ENCODE data around the gene IPO11. TPM values are rescaled to one million over a fixed set of nuclear protein-coding genes. Genes with fewer than 3 reads are reported as not detected.
"Not testable (repeated sequence)": the region's sequence is repeated elsewhere in the genome, so short reads cannot be mapped to it uniquely, and the experiment has no call there.

Gene IPO11
- total and polyA plus RNA-seq, 2 experiments from 2014 or later: 18.7 to 64.7 TPM

DNA sequence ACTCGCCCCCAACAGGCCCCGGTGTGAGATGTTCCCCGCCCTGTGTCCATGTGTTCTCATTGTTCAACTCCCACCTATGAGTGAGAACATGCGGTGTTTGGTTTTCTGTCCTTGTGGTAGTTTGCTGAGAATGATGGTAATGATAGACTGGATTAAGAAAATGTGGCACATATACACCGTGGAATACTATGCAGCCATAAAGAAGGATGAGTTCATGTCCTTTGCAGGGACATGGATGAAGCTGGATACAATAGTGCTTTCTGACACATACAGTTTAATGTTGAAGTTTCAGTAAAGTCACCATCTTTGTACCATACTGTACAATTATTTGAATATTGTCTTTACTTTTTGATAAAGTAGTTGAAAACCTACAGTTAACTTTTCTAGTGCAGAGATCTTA lies 96.2 kb downstream of the IPO11 start:
- not testable (repeated sequence) for DNase-seq (ENCODE audit: low spot score); H3K4me3 Mint-ChIP-seq; H3K36me3 ChIP-seq (ENCODE audit: insufficient read depth); H3K4me1 Mint-ChIP-seq; H3K79me2 ChIP-seq (replicated peaks; ENCODE audit: insufficient read depth); H4K20me1 ChIP-seq (replicated peaks; ENCODE audit: insufficient read depth); H3K27ac Mint-ChIP-seq; H3K9me3 Mint-ChIP-seq; H3K4me2 ChIP-seq; H3K27ac ChIP-seq (ENCODE audit: low read depth); H2AFZ ChIP-seq; H3K27me3 ChIP-seq (ENCODE audit: insufficient read depth); ATAC-seq; H3K4me3 ChIP-seq; H3K4me1 ChIP-seq (ENCODE audit: insufficient read depth); H3F3A ChIP-seq (replicated peaks; ENCODE audit: low read depth); H3K9me2 ChIP-seq (ENCODE audit: insufficient read depth); H3K27me3 Mint-ChIP-seq (ENCODE audit: insufficient read depth, low read depth, poor library complexity)
- H3K36me3 Mint-ChIP-seq (ENCODE audit: low read depth): peaks cover 44% of the 10 kb centered on the region

DNA sequence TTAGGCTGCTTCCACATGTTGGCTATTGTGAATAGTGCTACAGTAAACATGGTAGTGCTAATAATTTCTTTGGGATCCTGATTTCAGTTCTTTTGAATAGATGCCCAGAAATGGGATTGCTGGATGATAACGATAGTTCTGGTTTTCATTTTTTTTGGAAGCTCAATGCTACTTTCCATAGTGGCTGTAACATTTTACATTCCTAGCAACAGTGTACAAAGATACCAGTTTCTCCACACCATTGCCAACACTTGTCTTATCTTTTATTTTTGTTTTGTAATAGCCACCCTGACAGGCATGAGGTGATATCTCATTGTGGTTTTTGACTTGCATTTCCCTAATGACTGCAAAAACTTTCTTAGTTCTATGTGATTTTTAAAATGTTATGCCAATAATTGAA lies 97.2 kb downstream of the IPO11 start:
- TF ChIP-seq EZH2 (IDR thresholded peaks at IDR 0.05; ENCODE audit: low read depth, unreplicated experiment) (no peak), ETS1 (IDR thresholded peaks at IDR 0.05) (no peak)
- no peak overlapping the region for H3K4me3 ChIP-seq
- no peaks in the 10 kb centered on the region for H3K4me1 Mint-ChIP-seq
- H3K9me2 ChIP-seq (ENCODE audit: insufficient read depth): no peaks in the 10 kb centered on the region
- no peak overlapping the region for H3K4me2 ChIP-seq
- H3K36me3 Mint-ChIP-seq (ENCODE audit: low read depth): peaks cover 51% of the 10 kb centered on the region
- H4K20me1 ChIP-seq (replicated peaks; ENCODE audit: insufficient read depth): no peaks in the 10 kb centered on the region
- no peak overlapping the region for H3K27ac Mint-ChIP-seq
- H2AFZ ChIP-seq: no peak overlapping the region
- H3K27me3 Mint-ChIP-seq (ENCODE audit: insufficient read depth, low read depth, poor library complexity): no peaks in the 10 kb centered on the region
- ATAC-seq (no peak), DNase-seq (ENCODE audit: low spot score) (no peak)
- H3K27ac ChIP-seq (ENCODE audit: low read depth): no peak overlapping the region
- no peaks in the 10 kb centered on the region for H3K27me3 ChIP-seq (ENCODE audit: insufficient read depth)
- peaks cover 3% of the 10 kb centered on the region; the same call in 2 of the 3 replicates for H3K9me3 Mint-ChIP-seq
- no peak overlapping the region for H3K4me3 Mint-ChIP-seq
- H3K36me3 ChIP-seq (ENCODE audit: insufficient read depth): peaks cover 6% of the 10 kb centered on the region; the same call in 1 of the 2 replicates
- no peaks in the 10 kb centered on the region for H3K4me1 ChIP-seq (ENCODE audit: insufficient read depth)
- H3K79me2 ChIP-seq (replicated peaks; ENCODE audit: insufficient read depth): no peaks in the 10 kb centered on the region
- no peaks in the 10 kb centered on the region for H3F3A ChIP-seq (replicated peaks; ENCODE audit: low read depth)

GRCh38 chr5:62513085-62513484 lies 100.5 kb downstream of the IPO11 start:
- H3K27ac ChIP-seq (ENCODE audit: low read depth); DNase-seq (ENCODE audit: low spot score); H4K20me1 ChIP-seq (replicated peaks; ENCODE audit: insufficient read depth); H3K9me3 Mint-ChIP-seq; H3K27me3 Mint-ChIP-seq (ENCODE audit: insufficient read depth, low read depth, poor library complexity); H3K4me2 ChIP-seq; H3F3A ChIP-seq (replicated peaks; ENCODE audit: low read depth); H3K4me3 ChIP-seq; H3K9me2 ChIP-seq (ENCODE audit: insufficient read depth); H3K4me1 Mint-ChIP-seq; ATAC-seq; H3K4me1 ChIP-seq (ENCODE audit: insufficient read depth); H3K27ac Mint-ChIP-seq; H3K27me3 ChIP-seq (ENCODE audit: insufficient read depth); H3K79me2 ChIP-seq (replicated peaks; ENCODE audit: insufficient read depth); H3K36me3 ChIP-seq (ENCODE audit: insufficient read depth); H3K4me3 Mint-ChIP-seq; H2AFZ ChIP-seq: not testable (repeated sequence)
- H3K36me3 Mint-ChIP-seq (ENCODE audit: low read depth): peaks cover 53% of the 10 kb centered on the region

GRCh38 chr5:62514510-62515119 lies 102.1 kb downstream of the IPO11 start:
- H4K20me1 ChIP-seq (replicated peaks; ENCODE audit: insufficient read depth): no peaks in the 10 kb centered on the region
- H3K4me1 Mint-ChIP-seq: no peaks in the 10 kb centered on the region
- H3K27me3 Mint-ChIP-seq (ENCODE audit: insufficient read depth, low read depth, poor library complexity): peaks cover 3% of the 10 kb centered on the region
- no peak overlapping the region for H3K4me3 ChIP-seq
- H3K36me3 ChIP-seq (ENCODE audit: insufficient read depth): 0 out of 2 replicates have a peak, but pooled peaks cover 2% of the 10 kb centered on the region
- H3K9me3 Mint-ChIP-seq: peaks cover 3% of the 10 kb centered on the region; the same call in 2 of the 3 replicates
- H2AFZ ChIP-seq: no peak overlapping the region
- ATAC-seq: no peak
- no peaks in the 10 kb centered on the region for H3K79me2 ChIP-seq (replicated peaks; ENCODE audit: insufficient read depth)
- no peaks in the 10 kb centered on the region for H3F3A ChIP-seq (replicated peaks; ENCODE audit: low read depth)
- H3K4me3 Mint-ChIP-seq: no peak overlapping the region
- no peaks in the 10 kb centered on the region for H3K4me1 ChIP-seq (ENCODE audit: insufficient read depth)
- TF ChIP-seq EZH2 (IDR thresholded peaks at IDR 0.05; ENCODE audit: low read depth, unreplicated experiment) (no peak), ZNF331 (CRISPR knock-in tag; IDR thresholded peaks at IDR 0.05; ENCODE audit: low read depth) (no peak), ZNF114 (CRISPR knock-in tag; IDR thresholded peaks at IDR 0.05) (no peak), EZH2phosphoT487 (IDR thresholded peaks at IDR 0.05; ENCODE audit: unreplicated experiment) (no peak), STAT1 (IDR thresholded peaks at IDR 0.05; ENCODE audit: unreplicated experiment) (no peak)
- TF ChIP-seq, protein P1, sequence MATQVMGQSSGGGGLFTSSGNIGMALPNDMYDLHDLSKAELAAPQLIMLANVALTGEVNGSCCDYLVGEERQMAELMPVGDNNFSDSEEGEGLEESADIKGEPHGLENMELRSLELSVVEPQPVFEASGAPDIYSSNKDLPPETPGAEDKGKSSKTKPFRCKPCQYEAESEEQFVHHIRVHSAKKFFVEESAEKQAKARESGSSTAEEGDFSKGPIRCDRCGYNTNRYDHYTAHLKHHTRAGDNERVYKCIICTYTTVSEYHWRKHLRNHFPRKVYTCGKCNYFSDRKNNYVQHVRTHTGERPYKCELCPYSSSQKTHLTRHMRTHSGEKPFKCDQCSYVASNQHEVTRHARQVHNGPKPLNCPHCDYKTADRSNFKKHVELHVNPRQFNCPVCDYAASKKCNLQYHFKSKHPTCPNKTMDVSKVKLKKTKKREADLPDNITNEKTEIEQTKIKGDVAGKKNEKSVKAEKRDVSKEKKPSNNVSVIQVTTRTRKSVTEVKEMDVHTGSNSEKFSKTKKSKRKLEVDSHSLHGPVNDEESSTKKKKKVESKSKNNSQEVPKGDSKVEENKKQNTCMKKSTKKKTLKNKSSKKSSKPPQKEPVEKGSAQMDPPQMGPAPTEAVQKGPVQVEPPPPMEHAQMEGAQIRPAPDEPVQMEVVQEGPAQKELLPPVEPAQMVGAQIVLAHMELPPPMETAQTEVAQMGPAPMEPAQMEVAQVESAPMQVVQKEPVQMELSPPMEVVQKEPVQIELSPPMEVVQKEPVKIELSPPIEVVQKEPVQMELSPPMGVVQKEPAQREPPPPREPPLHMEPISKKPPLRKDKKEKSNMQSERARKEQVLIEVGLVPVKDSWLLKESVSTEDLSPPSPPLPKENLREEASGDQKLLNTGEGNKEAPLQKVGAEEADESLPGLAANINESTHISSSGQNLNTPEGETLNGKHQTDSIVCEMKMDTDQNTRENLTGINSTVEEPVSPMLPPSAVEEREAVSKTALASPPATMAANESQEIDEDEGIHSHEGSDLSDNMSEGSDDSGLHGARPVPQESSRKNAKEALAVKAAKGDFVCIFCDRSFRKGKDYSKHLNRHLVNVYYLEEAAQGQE (IDR thresholded peaks at IDR 0.05; ENCODE audit: unreplicated experiment): no peak
- no peaks in the 10 kb centered on the region for H3K9me2 ChIP-seq (ENCODE audit: insufficient read depth)
- DNase-seq (ENCODE audit: low spot score): no peak
- H3K4me2 ChIP-seq: no peak overlapping the region
- peaks cover 42% of the 10 kb centered on the region for H3K36me3 Mint-ChIP-seq (ENCODE audit: low read depth)
- no peak overlapping the region for H3K27ac Mint-ChIP-seq
- H3K27me3 ChIP-seq (ENCODE audit: insufficient read depth): no peaks in the 10 kb centered on the region
- H3K27ac ChIP-seq (ENCODE audit: low read depth): no peak overlapping the region

Measured in GM23338 (cell line).